Measurements from ENCODE around the gene NUDT3.

GRCh38 chr6:34350137-34350933 is 42.1 kb downstream of the NUDT3 start:
- TF ChIP-seq YY1 (IDR thresholded peaks at IDR 0.05; ENCODE audit: extremely low read depth, insufficient replicate concordance, low read depth, low read length), result no peak
- TF ChIP-seq, protein P1, sequence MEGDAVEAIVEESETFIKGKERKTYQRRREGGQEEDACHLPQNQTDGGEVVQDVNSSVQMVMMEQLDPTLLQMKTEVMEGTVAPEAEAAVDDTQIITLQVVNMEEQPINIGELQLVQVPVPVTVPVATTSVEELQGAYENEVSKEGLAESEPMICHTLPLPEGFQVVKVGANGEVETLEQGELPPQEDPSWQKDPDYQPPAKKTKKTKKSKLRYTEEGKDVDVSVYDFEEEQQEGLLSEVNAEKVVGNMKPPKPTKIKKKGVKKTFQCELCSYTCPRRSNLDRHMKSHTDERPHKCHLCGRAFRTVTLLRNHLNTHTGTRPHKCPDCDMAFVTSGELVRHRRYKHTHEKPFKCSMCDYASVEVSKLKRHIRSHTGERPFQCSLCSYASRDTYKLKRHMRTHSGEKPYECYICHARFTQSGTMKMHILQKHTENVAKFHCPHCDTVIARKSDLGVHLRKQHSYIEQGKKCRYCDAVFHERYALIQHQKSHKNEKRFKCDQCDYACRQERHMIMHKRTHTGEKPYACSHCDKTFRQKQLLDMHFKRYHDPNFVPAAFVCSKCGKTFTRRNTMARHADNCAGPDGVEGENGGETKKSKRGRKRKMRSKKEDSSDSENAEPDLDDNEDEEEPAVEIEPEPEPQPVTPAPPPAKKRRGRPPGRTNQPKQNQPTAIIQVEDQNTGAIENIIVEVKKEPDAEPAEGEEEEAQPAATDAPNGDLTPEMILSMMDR (IDR thresholded peaks at IDR 0.05 in 2 of 3, conservative IDR thresholded peaks at IDR 0.05 in 1 of 3; ENCODE audit: borderline replicate concordance in 1 of 3, insufficient read depth in 1 of 3, low read depth in 2 of 3, low read length in 2 of 3), result no peak

Measured in HCT116 (cell line).